Spleen (tissue), 11 donors: ENCODE results near the gene SLC34A1. TPM values are rescaled to one million over a fixed set of nuclear protein-coding genes. Genes with fewer than 3 reads are reported as not detected.
A peak's percentile ranks its signal among the peaks of the same experiment; 100 is the strongest.
"Not testable (repeated sequence)": the region's sequence is repeated elsewhere in the genome, so short reads cannot be mapped to it uniquely, and the experiment has no call there.

Experiments used
- DNase-seq: peaks from one replicate; pipeline ENCODE4 v3.0.0-alpha.2; 2020
- H3K27ac ChIP-seq, 8 donors: fragments of 200-600 bp; sonication (generic) in 7 of 8; 1 replicate in 4 of 8; 2 replicates in 4 of 8; pipeline versions ENCODE4 v1.5.0 to v1.8.0; 2016 to 2021; ENCODE audit warnings: inconsistent platforms in 4 of 8, mild to moderate bottlenecking in 4 of 8, moderate library complexity in 1 of 8
- H3K27me3 ChIP-seq, 7 donors: fragments of 200-600 bp; sonication (generic) in 6 of 7; replicated peaks in 1 of 7; 1 replicate in 4 of 7; 2 replicates in 3 of 7; pipeline versions ENCODE4 v1.5.0 to v1.8.0; 2016 to 2021; ENCODE audit warnings: inconsistent platforms in 3 of 7, mild to moderate bottlenecking in 1 of 7
- H3K36me3 ChIP-seq, 6 donors: fragments of 200-600 bp; sonication (generic) in 5 of 6; 1 replicate in 4 of 6; 2 replicates in 2 of 6; pipeline versions ENCODE4 v1.5.0 to v1.8.0; 2016 to 2021; ENCODE audit warnings: inconsistent platforms in 2 of 6
- H3K4me1 ChIP-seq, 6 donors: fragments of 200-600 bp; sonication (generic) in 5 of 6; 1 replicate in 3 of 6; 2 replicates in 3 of 6; pipeline versions ENCODE4 v1.5.0 to v1.8.0; 2016 to 2021; ENCODE audit warnings: inconsistent platforms in 3 of 6
- H3K4me3 ChIP-seq, 8 donors: fragments of 200-600 bp; sonication (generic) in 7 of 8; 1 replicate in 4 of 8; 2 replicates in 4 of 8; pipeline versions ENCODE4 v1.5.0 to v1.8.0; 2016 to 2021; ENCODE audit warnings: inconsistent platforms in 4 of 8, mild to moderate bottlenecking in 4 of 8, moderate library complexity in 2 of 8
- H3K9me3 ChIP-seq, 8 donors: fragments of 200-600 bp; sonication (generic) in 7 of 8; 1 replicate in 4 of 8; 2 replicates in 4 of 8; pipeline versions ENCODE4 v1.5.0 to v1.8.0; 2016 to 2021; ENCODE audit warnings: inconsistent platforms in 4 of 8
- CTCF ChIP-seq, 11 experiments: fragments of 200-600 bp in 7 of 11; fragments of 450-650 bp in 4 of 11; sonication (generic) in 4 of 11; IDR thresholded peaks in 8 of 11; conservative IDR thresholded peaks in 3 of 11; 1 replicate in 7 of 11; 2 replicates in 4 of 11; pipeline versions ENCODE4 v1.4.0 to v1.8.0; 2016 to 2021; ENCODE audit warnings: antibody characterized with exemption in 11 of 11, inconsistent platforms in 4 of 11, mild to moderate bottlenecking in 1 of 11
- POLR2A ChIP-seq, 3 donors: fragments of 450-650 bp; IDR thresholded peaks; one replicate each; pipeline ENCODE4 v1.5.1; 2017; ENCODE audit warnings: antibody characterized with exemption in 3 of 3, mild to moderate bottlenecking in 1 of 3
- POLR2AphosphoS5 ChIP-seq, 3 donors: sonication (generic); formaldehyde crosslinking; IDR thresholded peaks; one replicate each; pipeline ENCODE4 v1.5.1; 2017; ENCODE audit warnings: antibody characterized with exemption in 3 of 3
- WGBS, 5 donors: extraction: QIAGEN DNeasy Blood & Tissue Kit in 3 of 5; methylation state at CpG; one replicate each; pipeline versions ENCODE4 v1.1.5 to v1.1.7; 2013 to 2018; 5-methylcytosine and 5-hydroxymethylcytosine counted together
- intact Hi-C: fragments of 100-400 bp; cut with DNase I; formaldehyde crosslinking; loops from one replicate; pipeline ENCODE4 v1.15.0; 2023; ENCODE audit warnings: low total_unique reads
- polyA plus RNA-seq, 3 donors: library from polyadenylated mRNA; stranded (reverse); fragments of 200-250 nt; gene quantifications; one replicate each; pipeline ENCODE4 v1.2.1, GENCODE V29; 2013
- total RNA-seq, 7 donors: library from RNA; depleted of rRNA in 3 of 7; stranded (reverse); fragments of >200 nt in 3 of 7; fragmentation: NEBNext Ultra II Directional in 4 of 7; extraction: Animal tissue kit (Norgen Biotek cat#: 25700) in 4 of 7; gene quantifications; one replicate each; pipeline versions ENCODE4 v1.1.0 to v1.2.1, GENCODE V29; 2016 to 2021
- donor health status: healthy with polysubstance abuse.
- donor health status: DM: no; HTN: no; CAD: no; lungs with moderate emphysema.
- donor health status: DM: no; HTN: no; CAD: no.
- donor health status: Bipolar disorder and iron deficiency.
- donor health status: healthy.
- donor health status: DM: no; HTN: no; CAD: no.
- donor health status: DM: yes; HTN: yes; CAD: no.

The SLC34A1 gene
- total and polyA plus RNA-seq, 10 donors = 0.02 to 0.77 (median 0.14) TPM; not detected in 3

- peak overlapping the region in 5 of 8 donors; percentile 60 to 90 (median 85) for H3K27ac ChIP-seq
- no peaks in the 10 kb centered on the region for H3K9me3 ChIP-seq
- 77 to 94% (median 92%) methylated on average over 5 of the region's 5 CpGs for WGBS, 5 donors
- intact Hi-C loops = no loop called here
- no peak overlapping the region for H3K4me3 ChIP-seq
- DNase-seq = no peak
- peaks cover 0 to 51% (median 8%) of the 10 kb centered on the region in 6 donors for H3K36me3 ChIP-seq
- peaks cover 13 to 65% (median 50%) of the 10 kb centered on the region in 6 donors for H3K4me1 ChIP-seq
- H3K27me3 ChIP-seq = no peaks in the 10 kb centered on the region
- TF ChIP-seq POLR2A (IDR thresholded peaks at IDR 0.05) = no peak
- TF ChIP-seq CTCF (IDR thresholded peaks at IDR 0.05 in 8 of 11, conservative IDR thresholded peaks at IDR 0.05 in 3 of 11) = no peak
- no peak for TF ChIP-seq POLR2AphosphoS5 (IDR thresholded peaks at IDR 0.05)
Measured at GRCh38 chr5:177374211-177374610, 10.0 kb upstream of the SLC34A1 start.

GRCh38 chr5:177375516-177375915 is 8.7 kb upstream of the SLC34A1 start:
- WGBS, 5 donors = 79 to 93% (median 83%) methylated on average over 5 of the region's 5 CpGs
- Histone ChIP-seq H3K27ac (peak overlapping the region in 6 of 8 donors; percentile 1 to 90 (median 22)), H3K4me1 (peaks cover 13 to 56% (median 37%) of the 10 kb centered on the region in 6 donors), H3K36me3 (peaks cover 0 to 38% (median 8%) of the 10 kb centered on the region in 6 donors)
- DNase-seq, H3K9me3 ChIP-seq, H3K27me3 ChIP-seq, H3K4me3 ChIP-seq, intact Hi-C loops: not testable (repeated sequence)

GRCh38 chr5:177376107-177376506 is 8.1 kb upstream of the SLC34A1 start:
- 83 to 94% (median 93%) methylated on average over 11 of the region's 11 CpGs for WGBS, 5 donors
- DNase-seq = no peak
- H3K4me1 ChIP-seq = peaks cover 13 to 52% (median 34%) of the 10 kb centered on the region in 6 donors
- peaks cover 0 to 1% (median 0%) of the 10 kb centered on the region in 7 donors for H3K27me3 ChIP-seq
- intact Hi-C loops = no loop called here
- TF ChIP-seq POLR2AphosphoS5 (IDR thresholded peaks at IDR 0.05) = no peak
- no peak for TF ChIP-seq CTCF (IDR thresholded peaks at IDR 0.05 in 8 of 11, conservative IDR thresholded peaks at IDR 0.05 in 3 of 11)
- no peak for TF ChIP-seq POLR2A (IDR thresholded peaks at IDR 0.05)
- H3K4me3 ChIP-seq = no peak overlapping the region
- H3K36me3 ChIP-seq = peaks cover 0 to 36% (median 8%) of the 10 kb centered on the region in 6 donors
- no peaks in the 10 kb centered on the region for H3K9me3 ChIP-seq
- H3K27ac ChIP-seq = peak overlapping the region in 1 of 8 donors; percentile 45

- intact Hi-C loops = no loop called here
- Histone ChIP-seq H3K27me3 (peaks cover 0 to 8% (median 0%) of the 10 kb centered on the region in 7 donors), H3K4me3 (no peak overlapping the region), H3K9me3 (no peaks in the 10 kb centered on the region), H3K36me3 (peaks cover 0 to 18% (median 3%) of the 10 kb centered on the region in 6 donors), H3K27ac (no peak overlapping the region), H3K4me1 (peaks cover 5 to 42% (median 14%) of the 10 kb centered on the region in 6 donors)
- DNase-seq = no peak
- WGBS, 5 donors = 83 to 93% (median 89%) methylated on average over 5 to 8 of the region's 8 CpGs
- no peak for TF ChIP-seq POLR2AphosphoS5 (IDR thresholded peaks at IDR 0.05)
- TF ChIP-seq CTCF (IDR thresholded peaks at IDR 0.05 in 8 of 11, conservative IDR thresholded peaks at IDR 0.05 in 3 of 11) = no peak
- TF ChIP-seq POLR2A (IDR thresholded peaks at IDR 0.05) = no peak
Measured at GRCh38 chr5:177377851-177378776, 6.1 kb upstream of the SLC34A1 start.
